NOMO-1 (cell line): ENCODE measurements around the gene ALKBH3.

Experiments used
- DNase-seq, 2 experiments: peaks; one replicate each; lab custom pipeline; 2025; ENCODE audit not compliant: unreplicated experiment in 2 of 2; lab: John Stamatoyannopoulos, UW

The ALKBH3 gene

GRCh38 chr11:43880640-43881159, at the start of gene ALKBH3:
Gene ALKBH3, plus strand, starts transcription at chr11:43880831. Its CDS starts 1,822 bp downstream, at chr11:43882653.
- DNase-seq: peak; percentile 83 to 92

- peak in 1 of 2 experiments; percentile 16 for DNase-seq
Observed at GRCh38 chr11:43830928-43831440, 49.6 kb upstream of the ALKBH3 start.

GRCh38 chr11:43832536-43832935, 48.1 kb upstream of the ALKBH3 start:
- DNase-seq: no peak

GRCh38 chr11:43833657-43834073, 47.0 kb upstream of the ALKBH3 start:
- no peak for DNase-seq

GRCh38 chr11:43834286-43834685, 46.3 kb upstream of the ALKBH3 start:
- DNase-seq: no peak

- no peak for DNase-seq
Observed at GRCh38 chr11:43835104-43835503, 45.5 kb upstream of the ALKBH3 start.

- DNase-seq: no peak
Observed at GRCh38 chr11:43837879-43838278, 42.8 kb upstream of the ALKBH3 start.

- no peak for DNase-seq
Observed at GRCh38 chr11:43842021-43842420, 38.6 kb upstream of the ALKBH3 start.

- no peak for DNase-seq
Observed at GRCh38 chr11:43845816-43846215, 34.8 kb upstream of the ALKBH3 start.

- peak in 1 of 2 experiments; percentile 18 for DNase-seq
Observed at GRCh38 chr11:43852057-43852636, 28.5 kb upstream of the ALKBH3 start.

- no peak for DNase-seq
Observed at GRCh38 chr11:43853781-43854180, 26.9 kb upstream of the ALKBH3 start.

GRCh38 chr11:43856993-43857392, 23.6 kb upstream of the ALKBH3 start:
- DNase-seq: no peak

- no peak for DNase-seq
Observed at GRCh38 chr11:43861141-43861540, 19.5 kb upstream of the ALKBH3 start.

- no peak for DNase-seq
Observed at GRCh38 chr11:43866520-43866919, 14.1 kb upstream of the ALKBH3 start.

- DNase-seq: no peak
Observed at GRCh38 chr11:43866969-43867368, 13.7 kb upstream of the ALKBH3 start.

- peak; percentile 90 to 99 for DNase-seq
Observed at GRCh38 chr11:43868852-43869567, 11.6 kb upstream of the ALKBH3 start.

GRCh38 chr11:43871051-43871450, 9.6 kb upstream of the ALKBH3 start:
- DNase-seq: no peak

- no peak for DNase-seq
Observed at GRCh38 chr11:43872995-43873394, 7.6 kb upstream of the ALKBH3 start.

- no peak for DNase-seq
Observed at GRCh38 chr11:43874078-43874477, 6.6 kb upstream of the ALKBH3 start.

- no peak for DNase-seq
Observed at GRCh38 chr11:43874738-43875137, 5.9 kb upstream of the ALKBH3 start.

GRCh38 chr11:43879789-43880639, 617 bp upstream of the ALKBH3 start:
- no peak for DNase-seq
